K562 (cell line): ENCODE data around the gene EXOC4. TPM values are rescaled to one million over a fixed set of nuclear protein-coding genes. Genes with fewer than 3 reads are reported as not detected.

Experiments
- ATAC-seq: fragments of 200-7000 bp; cut with Tn5 transposase; 3 replicates; pipeline ENCODE4 v1.9.1; 2020; ENCODE audit warnings: moderate library complexity
- BruUV-seq: library from RNA; stranded (reverse); fragments of 400-500 nt; replicated peaks from 2 replicates; lab custom pipeline; 2021; lab: Mats Ljungman, UMichigan
- CTCF ChIA-PET: fragments of 300-600 bp; formaldehyde crosslinking; extraction: SDS; loops from one replicate; lab custom pipeline; 2021; ENCODE audit warnings: low intra/inter-chr PET ratio; lab: Yijun Ruan, JAX
- POLR2A ChIA-PET: fragments of 300-600, 350-650 bp; sonication (Branson Sonifier 250); formaldehyde crosslinking; extraction: SDS; loops from one replicate; lab custom pipeline; 2021; ENCODE audit warnings: antibody characterized with exemption, inconsistent platforms; lab: Yijun Ruan, JAX
- DNase-seq, 4 experiments: peaks; one replicate each; pipeline versions ENCODE4 v3.0.0 to v3.0.0-alpha.2; 2011 to 2018; ENCODE audit warnings: low spot score in 3 of 4, mixed read lengths in 3 of 4; ENCODE audit errors: extremely low read depth in 1 of 4
- FAIRE-seq: peaks from 2 replicates; lab custom pipeline; 2011; peaks lifted over from hg19 to GRCh38; lab: Jason Lieb, UNC
- H2AFZ ChIP-seq: 2 replicates; pipeline ENCODE4 v1.6.0; 2011; ENCODE audit warnings: low read depth, low read length, control low read depth, inconsistent platforms
- H3K27ac ChIP-seq: fragments of 200-600 bp; 3 replicates; pipeline ENCODE4 v1.8.0; 2011; ENCODE audit warnings: low read depth, mild to moderate bottlenecking, control low read depth, inconsistent platforms, low read length, moderate library complexity, mixed read lengths; ENCODE audit errors: extremely low read depth
- H3K27me3 ChIP-seq, 2 experiments: fragments of 300-600 bp in 1 of 2; 2 replicates in 1 of 2; 3 replicates in 1 of 2; pipeline versions ENCODE4 v1.6.0 to v1.8.0; 2011; ENCODE audit warnings: inconsistent platforms in 2 of 2, low read length in 2 of 2, mild to moderate bottlenecking in 1 of 2, mixed read lengths in 1 of 2, moderate library complexity in 1 of 2; ENCODE audit not compliant: control insufficient read depth in 2 of 2, insufficient read depth in 2 of 2
- H3K36me3 ChIP-seq: fragments of 300-600 bp; 3 replicates; pipeline ENCODE4 v1.8.0; 2011; ENCODE audit warnings: mild to moderate bottlenecking, low read length, inconsistent platforms; ENCODE audit not compliant: control insufficient read depth, insufficient read depth
- H3K4me1 ChIP-seq, 2 experiments: fragments of 200-600 bp in 1 of 2; replicated peaks in 1 of 2; 2 replicates in 1 of 2; 3 replicates in 1 of 2; pipeline versions ENCODE4 v1.5.1 to v1.8.0; 2011; ENCODE audit warnings: inconsistent platforms in 2 of 2, low read length in 2 of 2, mild to moderate bottlenecking in 1 of 2, mixed read lengths in 1 of 2, moderate library complexity in 1 of 2; ENCODE audit not compliant: control insufficient read depth in 2 of 2, insufficient read depth in 2 of 2
- H3K4me2 ChIP-seq: 2 replicates; pipeline ENCODE4 v1.6.1; 2011; ENCODE audit warnings: low read length, control low read depth, inconsistent platforms, mixed read lengths; ENCODE audit not compliant: insufficient read depth
- H3K4me3 ChIP-seq: fragments of 200-600 bp; sonication (generic), shearing (Covaris generic); 2 replicates; pipeline ENCODE4 v1.5.1; 2016; ENCODE audit warnings: control low read depth, inconsistent platforms
- H3K79me2 ChIP-seq: fragments of 200-600 bp; 3 replicates; pipeline ENCODE4 v1.8.0; 2011; ENCODE audit warnings: low read length, inconsistent platforms; ENCODE audit not compliant: control insufficient read depth, insufficient read depth
- H3K9ac ChIP-seq, 2 experiments: 2 replicates each; pipeline versions ENCODE4 v1.6.0 to v1.6.1; 2011; ENCODE audit warnings: low read depth in 2 of 2, low read length in 2 of 2, control low read depth in 1 of 2, inconsistent platforms in 1 of 2, mild to moderate bottlenecking in 1 of 2, mixed read lengths in 1 of 2; ENCODE audit not compliant: insufficient read depth in 1 of 2
- H3K9me1 ChIP-seq: one replicate; pipeline ENCODE4 v1.6.0; 2011; ENCODE audit warnings: inconsistent platforms, mild to moderate bottlenecking, low read length, moderate library complexity; ENCODE audit not compliant: control insufficient read depth, insufficient read depth
- H3K9me3 ChIP-seq: replicated peaks from 2 replicates; pipeline ENCODE4 v1.5.1; 2011; ENCODE audit warnings: low read depth, low read length, inconsistent platforms; ENCODE audit not compliant: control insufficient read depth, insufficient read depth
- H4K20me1 ChIP-seq: replicated peaks from 2 replicates; pipeline ENCODE4 v1.6.1; 2011; ENCODE audit warnings: low read length, inconsistent platforms, mixed read lengths; ENCODE audit not compliant: control insufficient read depth, insufficient read depth
- GTF2A2 ChIP-seq: IDR thresholded peaks from 2 replicates; pipeline ENCODE4 v1.6.1; 2016; ENCODE audit warnings: mild to moderate bottlenecking, missing genetic modification characterization, missing compliant biosample characterization
- ID3 ChIP-seq, 2 experiments: fragments of 250-450 bp in 1 of 2; fragments of 450-650 bp in 1 of 2; sonication (Bioruptor Pico) in 1 of 2; IDR thresholded peaks; 2 replicates each; pipeline versions ENCODE4 v1.6.1 to v1.8.0; 2016 to 2021; ENCODE audit warnings: mild to moderate bottlenecking in 2 of 2, moderate library complexity in 2 of 2, missing compliant biosample characterization in 1 of 2, missing genetic modification characterization in 1 of 2
- RAD51 ChIP-seq: fragments of 450-650 bp; IDR thresholded peaks from 2 replicates; pipeline ENCODE4 v1.7.1; 2016; ENCODE audit warnings: low read depth, mild to moderate bottlenecking, borderline replicate concordance
- REST ChIP-seq, 2 experiments: fragments of 450-650 bp; formaldehyde crosslinking in 1 of 2; IDR thresholded peaks; 2 replicates each; pipeline versions ENCODE4 v1.4.0 to v1.6.1; 2014 to 2020; ENCODE audit warnings: mild to moderate bottlenecking in 2 of 2, borderline replicate concordance in 1 of 2, low read depth in 1 of 2
- SP1 ChIP-seq: sonication (generic); formaldehyde crosslinking; IDR thresholded peaks from 2 replicates; pipeline ENCODE4 v1.8.1; 2022; ENCODE audit warnings: mild to moderate bottlenecking, missing genetic modification reagents
- TAF1 ChIP-seq: IDR thresholded peaks from 2 replicates; pipeline ENCODE4 v1.6.1; 2011; ENCODE audit warnings: mild to moderate bottlenecking, low read length, moderate library complexity; ENCODE audit not compliant: insufficient read depth, control insufficient read depth, severe bottlenecking; ENCODE audit errors: extremely low read depth
- THAP12 ChIP-seq: fragments of 250-450 bp; sonication (Bioruptor Pico); IDR thresholded peaks from 2 replicates; pipeline ENCODE4 v1.9.0; 2021; ENCODE audit warnings: mild to moderate bottlenecking, inconsistent platforms
- ZBTB17 ChIP-seq: fragments of 450-650 bp; formaldehyde crosslinking; IDR thresholded peaks from 2 replicates; pipeline ENCODE4 v1.4.0; 2020; ENCODE audit warnings: mild to moderate bottlenecking
- ZNF561 ChIP-seq: fragments of 450-650 bp; formaldehyde crosslinking; conservative IDR thresholded peaks from 2 replicates; pipeline ENCODE4 v1.4.0; 2020; ENCODE audit warnings: mild to moderate bottlenecking, moderate library complexity
- WGBS: fragments of 100-300 bp; shearing (Covaris generic); methylation state at CpG from one replicate; pipeline ENCODE4 v1.1.6; 2016; ENCODE audit warnings: low coverage, mixed read lengths; ENCODE audit not compliant: insufficient coverage; ENCODE audit errors: missing lambda C conversion rate; 5-methylcytosine and 5-hydroxymethylcytosine counted together
- in situ Hi-C: fragments of 300-500 bp; cut with MboI; formaldehyde crosslinking; loops from 4 replicates; pipeline ENCODE4 v1.15.0; 2018; ENCODE audit warnings: inconsistent platforms, mixed read lengths
- intact Hi-C: fragments of 100-400 bp; cut with micrococcal nuclease; formaldehyde crosslinking; loops from 2 replicates; pipeline ENCODE4 v1.14.2; 2022
- polyA plus RNA-seq, 8 experiments: library from polyadenylated mRNA; depleted of rRNA in 4 of 8; stranded (reverse) in 5 of 8; unstranded in 3 of 8; fragments of >200 nt; fragmentation: Nextera tagmentation in 2 of 8; fragmentation: Illumina TruSeq in 1 of 8; extraction: Ambion mirVana in 2 of 8; extraction: Trizol in 1 of 8; gene quantifications; 2 replicates each; pipeline versions ENCODE4 v1.2.1 to v1.2.3, GENCODE V29; 2011 to 2014; ENCODE audit warnings: inconsistent platforms in 1 of 8, missing spikeins in 1 of 8
- total RNA-seq, 7 experiments: library from RNA; depleted of rRNA in 6 of 7; stranded (reverse); fragments of >200 nt in 6 of 7; fragmentation: Illumina TruSeq in 2 of 7; extraction: Trizol in 2 of 7; gene quantifications; 2 replicates each; pipeline versions ENCODE4 v1.2.1 to v1.2.3, GENCODE V29; 2011 to 2021; ENCODE audit warnings: low replicate concordance in 1 of 7

EXOC4 gene
- total and polyA plus RNA-seq, 9 of the 15 experiments (the other 6 are each of a cell fraction or from before 2014, with no cell fraction given) = 18.5 to 73.1 (median 46.6) TPM

- no TSS peak for BruUV-seq
- H3K79me2 ChIP-seq = no peaks in the 10 kb centered on the region
- intact Hi-C loops = no loop called here
- H3K36me3 ChIP-seq = peaks cover 6% of the 10 kb centered on the region; the same call in 2 of the 3 replicates
- in situ Hi-C loops = no loop called here
- no peak overlapping the region for H2AFZ ChIP-seq
- H4K20me1 ChIP-seq = no peaks in the 10 kb centered on the region
- WGBS = 65% methylated on average over 6 of the region's 6 CpGs
- no peak overlapping the region for H3K4me3 ChIP-seq
- no peak overlapping the region for H3K27ac ChIP-seq
- H3K9ac ChIP-seq = no peak overlapping the region
- H3K9me3 ChIP-seq = no peaks in the 10 kb centered on the region
- FAIRE-seq = no peak
- ChIA-PET POLR2A (interaction anchor here (2.3 kb wide), 1 partner anchor 10 kb away, joined by 5 read pairs; no protein-coding TSS in a partner anchor), CTCF (no interaction called here)
- no peaks in the 10 kb centered on the region for H3K27me3 ChIP-seq
- TF ChIP-seq THAP12 (CRISPR knock-in tag) (no peak), SP1 (CRISPR knock-in tag) (no peak), REST (IDR thresholded peaks at IDR 0.05; ENCODE audit: borderline replicate concordance) (no peak), REST (CRISPR knock-in tag; IDR thresholded peaks at IDR 0.05; ENCODE audit: low read depth) (no peak), ID3 (CRISPR knock-in tag; IDR thresholded peaks at IDR 0.05) (no peak), ID3 (tag; IDR thresholded peaks at IDR 0.05) (no peak), RAD51 (no peak), ZNF561 (CRISPR knock-in tag) (no peak), GTF2A2 (no peak), TAF1 (no peak), ZBTB17 (CRISPR knock-in tag) (no peak)
- TF ChIP-seq, all 486 proteins: peak for 0
- no peak for DNase-seq
- Histone ChIP-seq H3K4me2 (no peak overlapping the region), H3K9me1 (no peaks in the 10 kb centered on the region), H3K4me1 (no peaks in the 10 kb centered on the region)
- no peak for ATAC-seq
These were observed 684.9 kb downstream of the EXOC4 start for GRCh38 chr7:133937786-133938185.
